SK-N-SH (cell line): ENCODE results near the gene NTM. TPM values are rescaled to one million over a fixed set of nuclear protein-coding genes. Genes with fewer than 3 reads are reported as not detected.

Experiments used
- CTCF ChIA-PET: fragments of 300-600, 350-600 bp; formaldehyde crosslinking; extraction: SDS; loops from one replicate; lab custom pipeline; 2021; lab: Yijun Ruan, JAX
- POLR2A ChIA-PET: fragments of 350-600 bp; sonication (Branson Sonifier 250); formaldehyde crosslinking; extraction: SDS; loops from one replicate; lab custom pipeline; 2020; ENCODE audit warnings: antibody characterized with exemption, inconsistent platforms; lab: Yijun Ruan, JAX
- DNase-seq: peaks from one replicate; pipeline ENCODE4 v3.0.0; 2012
- H2AFZ ChIP-seq: fragments of 200-600 bp; sonication (generic); 2 replicates; pipeline ENCODE4 v1.8.1; 2016; ENCODE audit warnings: antibody characterized with exemption, mild to moderate bottlenecking, low read depth
- H3F3A ChIP-seq: fragments of 200-600 bp; sonication (generic); replicated peaks from 2 replicates; pipeline ENCODE3; 2016; ENCODE audit warnings: antibody characterized with exemption, mild to moderate bottlenecking; ENCODE audit not compliant: insufficient read depth
- H3K27ac ChIP-seq, 2 experiments: fragments of 200-500 bp in 1 of 2; fragments of 200-600 bp in 1 of 2; sonication (Bioruptor generic) in 1 of 2; sonication (generic), shearing (Covaris generic) in 1 of 2; 2 replicates each; pipeline versions ENCODE4 v1.5.1 to v1.6.1; 2014 to 2016; ENCODE audit warnings: low read depth in 2 of 2, inconsistent platforms in 1 of 2, low read length in 1 of 2, mild to moderate bottlenecking in 1 of 2, mixed read lengths in 1 of 2
- H3K27me3 ChIP-seq: fragments of 200-600 bp; sonication (generic), shearing (Covaris generic); 2 replicates; pipeline ENCODE4 v1.6.1; 2016; ENCODE audit warnings: mixed run types; ENCODE audit not compliant: insufficient read depth
- H3K36me3 ChIP-seq, 2 experiments: fragments of 200-500 bp in 1 of 2; fragments of 200-600 bp in 1 of 2; sonication (Bioruptor generic) in 1 of 2; sonication (generic) in 1 of 2; replicated peaks in 1 of 2; 2 replicates each; pipeline versions ENCODE3 to v1.5.1; 2014 to 2016; ENCODE audit warnings: low read length in 1 of 2, mild to moderate bottlenecking in 1 of 2; ENCODE audit not compliant: insufficient read depth in 2 of 2, control insufficient read depth in 1 of 2
- H3K4me1 ChIP-seq, 2 experiments: fragments of 200-500 bp in 1 of 2; fragments of 200-600 bp in 1 of 2; sonication (Bioruptor generic) in 1 of 2; sonication (generic), shearing (Covaris generic) in 1 of 2; 2 replicates each; pipeline versions ENCODE4 v1.5.1 to v1.6.1; 2014 to 2016; ENCODE audit warnings: low read depth in 1 of 2, low read length in 1 of 2, mixed run types in 1 of 2; ENCODE audit not compliant: insufficient read depth in 2 of 2, control insufficient read depth in 1 of 2
- H3K4me2 ChIP-seq: fragments of 200-600 bp; sonication (generic), shearing (Covaris generic); 2 replicates; pipeline ENCODE4 v1.6.1; 2017; ENCODE audit warnings: mixed run types
- H3K4me3 ChIP-seq, 2 experiments: fragments of 200-500 bp in 1 of 2; fragments of 200-600 bp in 1 of 2; sonication (Bioruptor generic) in 1 of 2; sonication (generic), shearing (Covaris generic) in 1 of 2; 2 replicates each; pipeline versions ENCODE4 v1.5.1 to v1.8.1; 2014 to 2016; ENCODE audit warnings: low read depth in 2 of 2, inconsistent platforms in 1 of 2, low read length in 1 of 2, mild to moderate bottlenecking in 1 of 2, mixed read lengths in 1 of 2, moderate library complexity in 1 of 2
- H3K79me2 ChIP-seq: fragments of 200-600 bp; sonication (generic); 2 replicates; pipeline ENCODE4 v1.8.1; 2017; ENCODE audit warnings: mild to moderate bottlenecking; ENCODE audit not compliant: insufficient read depth
- H3K9ac ChIP-seq: fragments of 200-600 bp; sonication (generic); 2 replicates; pipeline ENCODE4 v1.6.1; 2017; ENCODE audit warnings: mixed run types
- H3K9me2 ChIP-seq: fragments of 200-600 bp; sonication (generic); 2 replicates; pipeline ENCODE4 v1.6.1; 2017; ENCODE audit warnings: mixed run types
- H3K9me3 ChIP-seq: fragments of 200-600 bp; sonication (generic); 2 replicates; pipeline ENCODE4 v1.6.1; 2017; ENCODE audit warnings: mixed run types, mild to moderate bottlenecking, moderate library complexity
- H4K20me1 ChIP-seq: fragments of 200-600 bp; sonication (generic); 2 replicates; pipeline ENCODE4 v1.6.1; 2017; ENCODE audit warnings: mild to moderate bottlenecking, mixed run types; ENCODE audit not compliant: insufficient read depth
- CHD2 ChIP-seq: fragments of 150-350 bp; IDR thresholded peaks from 2 replicates; pipeline ENCODE4 v1.6.1; 2018; ENCODE audit warnings: low read length; ENCODE audit not compliant: partially characterized antibody
- EP300 ChIP-seq, 2 experiments: IDR thresholded peaks; 2 replicates each; pipeline versions ENCODE4 v1.4.0 to v1.6.1; 2012; ENCODE audit warnings: borderline replicate concordance in 1 of 2, low read depth in 1 of 2, low read length in 1 of 2
- FOSL2 ChIP-seq: IDR thresholded peaks from 2 replicates; pipeline ENCODE4 v1.4.0; 2012; ENCODE audit warnings: low read depth, mild to moderate bottlenecking, moderate library complexity, borderline replicate concordance
- FOXJ3 ChIP-seq: sonication (generic); formaldehyde crosslinking; IDR thresholded peaks from 2 replicates; pipeline ENCODE4 v1.5.1; 2020; ENCODE audit warnings: mild to moderate bottlenecking, missing genetic modification reagents
- GABPA ChIP-seq: IDR thresholded peaks from 2 replicates; pipeline ENCODE4 v1.4.0; 2012; ENCODE audit warnings: low read depth, mild to moderate bottlenecking
- GATA2 ChIP-seq: sonication (generic); formaldehyde crosslinking; IDR thresholded peaks from 2 replicates; pipeline ENCODE4 v1.5.0; 2020; ENCODE audit warnings: mild to moderate bottlenecking, missing genetic modification reagents
- JUND ChIP-seq: IDR thresholded peaks from 2 replicates; pipeline ENCODE4 v1.4.0; 2012
- MAX ChIP-seq: IDR thresholded peaks from 2 replicates; pipeline ENCODE4 v1.4.0; 2012; ENCODE audit warnings: low read depth
- NRF1 ChIP-seq: IDR thresholded peaks from 2 replicates; pipeline ENCODE4 v1.6.1; 2012; ENCODE audit warnings: low read depth, mild to moderate bottlenecking, low read length
- POLR2AphosphoS5 ChIP-seq: IDR thresholded peaks from 2 replicates; pipeline ENCODE4 v1.6.1; 2012; ENCODE audit warnings: low read depth, low read length
- RXRA ChIP-seq: IDR thresholded peaks from 2 replicates; pipeline ENCODE4 v1.4.0; 2012; ENCODE audit warnings: low read depth, mild to moderate bottlenecking, borderline replicate concordance
- SIN3A ChIP-seq: IDR thresholded peaks from 2 replicates; pipeline ENCODE4 v1.6.1; 2012; ENCODE audit warnings: low read depth, mild to moderate bottlenecking, low read length, moderate library complexity, borderline replicate concordance
- SMC3 ChIP-seq: IDR thresholded peaks from 2 replicates; pipeline ENCODE4 v1.6.1; 2012; ENCODE audit warnings: low read depth, low read length, improper control_type of control experiment
- TAF1 ChIP-seq: IDR thresholded peaks from 2 replicates; pipeline ENCODE4 v1.6.1; 2012; ENCODE audit warnings: low read depth, mild to moderate bottlenecking, low read length, moderate library complexity, borderline replicate concordance
- USF1 ChIP-seq: IDR thresholded peaks from 2 replicates; pipeline ENCODE4 v1.4.0; 2012; ENCODE audit warnings: low read depth, borderline replicate concordance
- YY1 ChIP-seq: IDR thresholded peaks from 2 replicates; pipeline ENCODE4 v1.4.0; 2012; ENCODE audit warnings: low read depth, mild to moderate bottlenecking
- WGBS: methylation state at CpG from one replicate; pipeline ENCODE4 v1.1.6; 2017; ENCODE audit warnings: low lambda C conversion rate; 5-methylcytosine and 5-hydroxymethylcytosine counted together
- polyA plus RNA-seq, 3 experiments: library from polyadenylated mRNA; depleted of rRNA; stranded (reverse); fragments of >200 nt; gene quantifications; 2 replicates each; pipeline ENCODE4 v1.2.3, GENCODE V29; 2012
- TF ChIP-seq, protein P1 (sequence below): fragments of 150-350 bp; IDR thresholded peaks from 2 replicates; pipeline ENCODE4 v1.6.1; 2016; ENCODE audit warnings: mild to moderate bottlenecking, low read depth, low read length
- TF ChIP-seq, protein P2 (sequence below): IDR thresholded peaks from 2 replicates; pipeline ENCODE4 v1.4.0; 2012; ENCODE audit warnings: low read depth, borderline replicate concordance

Gene NTM
- polyA plus RNA-seq, 1 of the 3 experiments (the other 2 are of a cell fraction) = 20.0 TPM

DNA sequence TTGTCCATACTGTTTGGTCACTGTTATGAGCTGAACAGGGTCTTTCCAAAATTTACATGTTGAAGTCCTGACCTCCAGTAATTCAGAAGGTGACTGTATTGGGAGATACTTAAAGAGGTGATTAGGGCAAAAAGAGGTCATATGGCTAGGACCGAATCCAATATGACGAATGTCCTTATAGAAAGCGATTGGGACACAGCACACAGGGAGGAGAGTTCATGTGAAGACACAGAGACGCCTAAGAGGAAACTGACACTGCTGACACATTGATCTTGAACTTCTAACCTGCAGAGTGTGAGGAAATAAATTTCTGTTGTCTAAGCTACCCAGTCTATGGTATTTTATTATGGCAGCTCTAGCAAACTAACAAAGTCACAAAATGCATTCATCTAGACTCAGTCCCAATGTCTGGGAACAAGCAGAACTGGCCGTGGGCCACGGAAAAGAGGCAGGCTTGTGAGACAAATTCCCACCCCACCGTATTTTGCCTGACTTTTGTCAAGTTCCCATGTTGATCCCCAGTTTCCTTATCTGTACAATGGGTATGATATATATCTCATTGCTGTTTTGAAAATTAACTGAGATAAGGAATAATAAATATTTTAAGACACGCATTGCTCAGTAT, 295.0 kb downstream of the NTM start:
- DNase-seq = no peak
- Histone ChIP-seq H2AFZ (no peak overlapping the region), H3K9ac (no peak overlapping the region), H3K4me2 (no peak overlapping the region), H3F3A (no peaks in the 10 kb centered on the region), H3K9me3 (no peaks in the 10 kb centered on the region), H3K36me3 (no peaks in the 10 kb centered on the region), H3K27me3 (no peaks in the 10 kb centered on the region), H4K20me1 (no peaks in the 10 kb centered on the region), H3K79me2 (no peaks in the 10 kb centered on the region), H3K4me1 (no peaks in the 10 kb centered on the region), H3K27ac (no peak overlapping the region), H3K4me3 (no peak overlapping the region), H3K9me2 (no peaks in the 10 kb centered on the region)
- no peak for TF ChIP-seq FOXJ3
- no peak for TF ChIP-seq USF1
- TF ChIP-seq, protein P1, sequence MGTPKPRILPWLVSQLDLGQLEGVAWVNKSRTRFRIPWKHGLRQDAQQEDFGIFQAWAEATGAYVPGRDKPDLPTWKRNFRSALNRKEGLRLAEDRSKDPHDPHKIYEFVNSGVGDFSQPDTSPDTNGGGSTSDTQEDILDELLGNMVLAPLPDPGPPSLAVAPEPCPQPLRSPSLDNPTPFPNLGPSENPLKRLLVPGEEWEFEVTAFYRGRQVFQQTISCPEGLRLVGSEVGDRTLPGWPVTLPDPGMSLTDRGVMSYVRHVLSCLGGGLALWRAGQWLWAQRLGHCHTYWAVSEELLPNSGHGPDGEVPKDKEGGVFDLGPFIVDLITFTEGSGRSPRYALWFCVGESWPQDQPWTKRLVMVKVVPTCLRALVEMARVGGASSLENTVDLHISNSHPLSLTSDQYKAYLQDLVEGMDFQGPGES = no peak
- no peak for TF ChIP-seq RXRA
- TF ChIP-seq, protein P2, sequence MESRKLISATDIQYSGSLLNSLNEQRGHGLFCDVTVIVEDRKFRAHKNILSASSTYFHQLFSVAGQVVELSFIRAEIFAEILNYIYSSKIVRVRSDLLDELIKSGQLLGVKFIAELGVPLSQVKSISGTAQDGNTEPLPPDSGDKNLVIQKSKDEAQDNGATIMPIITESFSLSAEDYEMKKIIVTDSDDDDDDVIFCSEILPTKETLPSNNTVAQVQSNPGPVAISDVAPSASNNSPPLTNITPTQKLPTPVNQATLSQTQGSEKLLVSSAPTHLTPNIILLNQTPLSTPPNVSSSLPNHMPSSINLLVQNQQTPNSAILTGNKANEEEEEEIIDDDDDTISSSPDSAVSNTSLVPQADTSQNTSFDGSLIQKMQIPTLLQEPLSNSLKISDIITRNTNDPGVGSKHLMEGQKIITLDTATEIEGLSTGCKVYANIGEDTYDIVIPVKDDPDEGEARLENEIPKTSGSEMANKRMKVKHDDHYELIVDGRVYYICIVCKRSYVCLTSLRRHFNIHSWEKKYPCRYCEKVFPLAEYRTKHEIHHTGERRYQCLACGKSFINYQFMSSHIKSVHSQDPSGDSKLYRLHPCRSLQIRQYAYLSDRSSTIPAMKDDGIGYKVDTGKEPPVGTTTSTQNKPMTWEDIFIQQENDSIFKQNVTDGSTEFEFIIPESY = no peak
- TF ChIP-seq NRF1 = no peak
- TF ChIP-seq TAF1 = no peak
- TF ChIP-seq SIN3A = no peak
- TF ChIP-seq JUND = no peak
- TF ChIP-seq GABPA = no peak
- no peak for TF ChIP-seq YY1
- no peak for TF ChIP-seq SMC3
- no peak for TF ChIP-seq GATA2
- no peak for TF ChIP-seq MAX
- no peak for TF ChIP-seq CHD2
- no peak for TF ChIP-seq FOSL2
- no peak for TF ChIP-seq POLR2AphosphoS5
- no peak for TF ChIP-seq EP300 (IDR thresholded peaks at IDR 0.05; ENCODE audit: borderline replicate concordance in 1 of 2, low read depth in 1 of 2, low read length in 1 of 2)
- WGBS = 47% methylated on average over 8 of the region's 8 CpGs
- CTCF ChIA-PET = interaction anchor here (0.6 to 3.1 kb wide), 2 partner anchors 9 to 184 kb away, joined by 3 to 26 read pairs; no protein-coding TSS in a partner anchor
- POLR2A ChIA-PET = no interaction called here
